Fibroblast of peridontal ligament (primary cell): ENCODE results near the gene SRMS.

Experiments used
- DNase-seq: peaks from one replicate; pipeline ENCODE4 v3.0.0-alpha.2; 2010; ENCODE audit errors: extremely low read depth

Gene SRMS, protein sequence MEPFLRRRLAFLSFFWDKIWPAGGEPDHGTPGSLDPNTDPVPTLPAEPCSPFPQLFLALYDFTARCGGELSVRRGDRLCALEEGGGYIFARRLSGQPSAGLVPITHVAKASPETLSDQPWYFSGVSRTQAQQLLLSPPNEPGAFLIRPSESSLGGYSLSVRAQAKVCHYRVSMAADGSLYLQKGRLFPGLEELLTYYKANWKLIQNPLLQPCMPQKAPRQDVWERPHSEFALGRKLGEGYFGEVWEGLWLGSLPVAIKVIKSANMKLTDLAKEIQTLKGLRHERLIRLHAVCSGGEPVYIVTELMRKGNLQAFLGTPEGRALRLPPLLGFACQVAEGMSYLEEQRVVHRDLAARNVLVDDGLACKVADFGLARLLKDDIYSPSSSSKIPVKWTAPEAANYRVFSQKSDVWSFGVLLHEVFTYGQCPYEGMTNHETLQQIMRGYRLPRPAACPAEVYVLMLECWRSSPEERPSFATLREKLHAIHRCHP

DNA sequence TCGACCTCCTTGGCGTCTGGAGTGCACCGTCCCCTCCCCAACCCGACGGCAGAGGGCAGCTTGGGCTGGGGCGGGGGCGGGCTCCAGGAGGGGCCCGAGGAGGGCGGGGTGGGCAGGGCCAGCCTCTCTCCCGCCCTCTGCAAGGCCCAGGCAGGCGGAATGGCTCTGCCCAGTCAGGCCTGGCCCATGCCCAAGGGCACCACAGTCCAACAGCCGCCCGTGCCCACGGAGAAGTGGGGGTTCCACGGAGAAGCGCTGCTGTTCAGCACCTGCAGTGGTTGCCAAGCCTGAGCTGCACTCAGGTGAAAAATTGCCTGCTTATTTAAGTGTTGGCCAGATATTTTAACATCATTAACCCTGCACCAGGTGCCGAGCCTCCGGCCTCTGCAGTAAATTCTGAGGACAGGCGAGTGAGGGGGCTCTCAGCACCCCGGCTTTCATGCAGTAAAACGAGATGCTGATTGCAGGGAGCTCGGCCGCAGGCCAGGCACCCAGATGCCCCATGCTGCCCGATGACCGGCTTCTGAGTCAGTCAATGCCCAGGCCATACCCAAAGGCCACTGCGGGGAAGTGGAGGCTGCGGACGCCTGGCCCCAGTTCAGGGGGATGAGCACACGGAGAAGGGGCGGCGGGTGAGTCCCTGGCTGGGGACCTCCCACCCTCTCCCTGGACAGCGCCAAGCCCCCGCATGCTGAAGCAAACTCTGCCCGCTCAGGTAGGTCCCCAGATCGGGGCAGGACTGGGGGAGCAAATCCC, at the start of gene SRMS:
Gene SRMS, minus strand, starts transcription at position 25 of the 756 bp plus-strand sequence. CDS start 286 bp downstream, outside the sequence.
- no peak for DNase-seq

DNA sequence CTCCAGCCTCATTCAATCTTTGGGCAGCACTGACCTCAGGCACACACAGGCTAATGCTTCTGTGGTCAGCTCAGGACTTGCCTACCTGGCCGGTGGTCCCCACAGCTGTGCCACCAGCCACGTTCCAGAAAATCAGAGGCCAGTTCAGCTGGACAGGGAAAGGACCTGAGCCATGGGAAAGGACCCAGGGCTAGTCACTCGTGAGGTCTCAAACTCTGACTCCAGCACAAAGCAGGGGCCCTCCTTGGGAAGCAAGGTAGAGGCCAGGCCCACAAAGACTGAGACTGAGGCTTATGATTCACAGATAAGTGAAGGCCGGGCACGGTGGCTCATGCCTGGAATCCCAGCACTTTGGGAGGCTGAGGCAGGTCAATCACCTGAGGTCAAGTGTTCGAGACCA, 48.9 kb upstream of the SRMS start:
- DNase-seq = no peak

DNA sequence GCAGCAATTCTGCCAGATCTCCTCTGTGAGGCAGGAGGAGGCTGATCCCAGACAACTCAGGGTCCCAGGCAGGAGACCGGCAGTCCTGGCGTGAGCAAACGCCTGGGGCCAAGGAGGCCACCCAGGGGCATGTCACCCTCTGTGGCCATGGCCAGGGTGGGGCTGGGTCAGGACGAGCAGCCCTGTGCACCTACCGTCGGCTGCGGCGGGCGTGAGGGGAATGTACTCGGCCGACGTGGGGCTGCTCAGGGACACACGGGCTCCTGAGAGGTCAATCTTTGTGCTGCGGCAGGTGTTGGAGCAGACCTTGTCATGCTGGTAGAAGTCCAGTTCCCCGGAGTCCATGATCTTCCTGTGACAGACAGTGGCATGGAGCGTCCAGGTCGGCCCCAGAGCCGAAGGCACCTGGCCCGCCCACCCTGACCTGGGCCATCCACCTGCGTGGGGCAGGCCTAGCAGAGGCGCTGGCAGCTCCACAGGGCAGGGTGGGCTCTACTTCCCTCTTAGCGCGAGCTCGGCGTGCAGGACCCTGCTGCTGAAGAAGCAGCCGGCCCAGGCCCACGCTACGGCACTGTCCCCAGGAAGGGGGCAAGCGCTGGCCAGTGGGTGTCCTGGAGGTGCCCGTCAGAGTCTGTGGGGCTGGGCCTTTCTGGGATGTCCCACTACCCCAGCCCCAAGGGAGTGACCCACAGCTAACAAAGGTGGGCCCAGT, 48.0 kb upstream of the SRMS start:
- no peak for DNase-seq

DNA sequence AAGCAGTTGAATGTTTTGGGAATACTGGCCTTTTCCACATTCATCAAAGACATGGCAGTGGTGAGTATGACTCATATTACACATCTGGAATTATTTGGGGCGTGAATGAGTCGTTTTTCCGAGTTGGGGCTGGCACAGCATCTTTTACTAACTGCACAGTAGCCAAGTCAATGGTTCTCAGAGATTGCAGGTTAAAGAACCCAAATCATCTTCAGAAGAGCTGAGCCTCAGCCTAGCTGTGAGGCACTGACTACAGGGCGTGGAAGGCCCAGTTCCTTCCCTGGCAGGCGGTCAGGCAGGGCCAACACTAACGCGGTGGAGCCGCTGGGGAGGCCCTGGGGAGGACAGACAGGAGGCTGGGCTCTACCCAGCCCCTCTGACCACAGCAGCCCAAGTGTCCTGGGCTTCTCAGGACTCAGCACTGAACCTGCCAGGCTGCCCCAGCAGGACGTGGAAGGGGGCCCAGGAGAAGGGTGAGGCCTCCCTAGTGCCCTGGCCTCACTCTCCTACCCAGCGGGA, 46.6 kb upstream of the SRMS start:
- DNase-seq = peak; percentile 81

DNA sequence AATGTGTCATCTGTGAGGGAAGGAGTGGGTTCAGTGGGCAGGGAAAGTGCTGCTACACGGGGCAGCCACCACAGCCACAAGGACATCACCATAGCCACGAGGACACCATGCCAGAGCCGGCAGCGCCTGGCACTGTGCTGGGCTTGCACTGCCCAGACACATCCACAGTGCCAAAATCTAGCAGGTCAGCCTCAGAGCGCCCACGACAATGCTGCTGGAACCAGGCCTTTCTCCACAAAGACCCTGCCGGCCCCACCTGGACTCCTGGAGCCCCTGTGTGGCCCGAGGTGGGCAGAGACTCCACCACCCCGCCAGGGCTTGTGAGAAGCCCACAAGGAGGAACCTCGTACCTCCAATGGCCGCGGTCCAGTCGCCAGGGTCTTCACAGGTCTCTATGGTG, 45.1 kb upstream of the SRMS start:
- DNase-seq = no peak

DNA sequence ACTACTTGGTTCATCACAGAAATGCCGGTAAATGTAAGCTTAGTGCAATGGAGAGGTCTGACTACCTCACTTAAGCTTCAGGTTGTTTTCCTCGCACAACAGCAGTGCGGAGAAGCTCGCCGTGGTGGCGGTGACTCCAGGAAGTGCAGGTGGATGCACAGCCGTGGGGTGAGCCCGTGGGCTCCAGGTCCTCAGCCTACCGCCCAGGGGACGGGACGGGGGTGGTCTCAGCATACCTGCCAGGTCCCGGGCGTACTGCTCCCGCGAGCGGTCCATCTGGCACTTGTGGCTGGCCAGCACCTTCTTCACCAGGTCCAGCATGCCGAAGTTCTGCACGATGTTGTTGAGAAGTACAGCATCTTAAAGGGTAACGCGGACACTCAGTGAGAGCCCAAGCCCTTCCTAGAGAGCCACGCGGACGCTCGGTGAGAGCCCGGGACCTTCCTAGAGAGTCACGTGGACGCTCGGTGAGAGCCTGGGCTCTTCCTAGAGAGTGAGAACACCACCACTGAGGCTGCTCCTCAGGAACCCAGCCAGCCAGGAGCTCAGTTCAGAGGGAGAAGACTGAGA, 44.3 kb upstream of the SRMS start:
- no peak for DNase-seq

DNA sequence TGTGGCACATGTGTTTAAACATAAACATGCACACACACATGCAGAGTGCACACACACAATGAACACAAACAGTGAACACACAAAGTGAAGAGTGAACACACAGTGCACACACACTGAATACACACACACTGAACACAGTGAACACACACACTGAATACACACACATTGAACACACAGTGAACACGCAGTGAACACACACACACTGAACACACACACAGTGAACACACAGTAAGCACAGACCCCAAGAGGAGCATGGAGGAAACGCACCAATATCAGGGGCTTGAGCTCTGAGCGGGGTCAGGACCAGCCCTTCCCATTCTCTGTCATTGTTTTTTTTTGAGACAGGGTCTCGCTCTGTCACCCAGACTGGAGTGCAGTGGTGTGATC, 43.6 kb upstream of the SRMS start:
- DNase-seq = no peak

DNA sequence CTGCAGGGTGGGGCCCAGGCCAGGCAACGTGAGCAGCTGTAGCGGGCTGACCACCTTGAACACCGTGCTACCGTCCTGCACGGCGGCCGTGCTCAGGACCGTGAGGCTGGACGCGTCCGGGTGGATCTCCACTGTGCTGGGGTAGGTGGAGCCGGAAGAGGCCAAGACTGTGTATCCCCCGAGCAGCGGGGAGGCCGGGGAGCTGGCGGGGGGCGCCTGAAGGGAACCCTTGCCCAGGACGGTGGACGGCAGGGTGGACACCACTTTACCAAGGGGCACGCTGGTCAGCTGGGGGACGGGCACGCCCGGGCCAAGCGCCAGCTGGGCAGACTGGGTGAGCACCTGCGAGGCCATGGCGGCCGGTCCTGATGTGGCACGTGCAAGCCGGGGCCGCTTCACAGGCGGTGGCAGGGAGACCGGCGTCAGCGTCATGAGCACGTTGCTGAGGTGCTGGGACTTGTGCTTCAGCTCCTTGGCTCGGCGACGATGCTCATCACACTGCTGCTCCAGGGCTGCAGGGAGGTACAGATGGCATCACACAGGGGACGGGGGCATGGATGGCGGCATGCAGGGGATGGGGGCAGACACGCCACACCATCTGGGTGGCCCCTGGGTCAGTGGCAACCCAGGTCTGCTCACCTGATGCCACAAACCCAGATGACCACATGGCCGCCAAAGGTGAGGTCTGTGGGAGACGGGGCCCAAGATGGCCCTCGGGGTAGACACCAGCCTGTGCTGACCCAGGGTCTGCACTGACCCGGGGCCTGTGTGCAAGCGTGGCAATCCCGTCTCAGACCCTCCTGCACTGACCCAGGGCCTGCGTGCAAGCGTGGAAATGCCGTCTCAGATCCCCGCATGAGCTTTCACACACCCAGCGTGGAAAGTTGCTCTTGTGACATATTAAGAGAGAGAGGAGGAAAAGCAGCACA, 42.9 kb upstream of the SRMS start:
- no peak for DNase-seq

DNA sequence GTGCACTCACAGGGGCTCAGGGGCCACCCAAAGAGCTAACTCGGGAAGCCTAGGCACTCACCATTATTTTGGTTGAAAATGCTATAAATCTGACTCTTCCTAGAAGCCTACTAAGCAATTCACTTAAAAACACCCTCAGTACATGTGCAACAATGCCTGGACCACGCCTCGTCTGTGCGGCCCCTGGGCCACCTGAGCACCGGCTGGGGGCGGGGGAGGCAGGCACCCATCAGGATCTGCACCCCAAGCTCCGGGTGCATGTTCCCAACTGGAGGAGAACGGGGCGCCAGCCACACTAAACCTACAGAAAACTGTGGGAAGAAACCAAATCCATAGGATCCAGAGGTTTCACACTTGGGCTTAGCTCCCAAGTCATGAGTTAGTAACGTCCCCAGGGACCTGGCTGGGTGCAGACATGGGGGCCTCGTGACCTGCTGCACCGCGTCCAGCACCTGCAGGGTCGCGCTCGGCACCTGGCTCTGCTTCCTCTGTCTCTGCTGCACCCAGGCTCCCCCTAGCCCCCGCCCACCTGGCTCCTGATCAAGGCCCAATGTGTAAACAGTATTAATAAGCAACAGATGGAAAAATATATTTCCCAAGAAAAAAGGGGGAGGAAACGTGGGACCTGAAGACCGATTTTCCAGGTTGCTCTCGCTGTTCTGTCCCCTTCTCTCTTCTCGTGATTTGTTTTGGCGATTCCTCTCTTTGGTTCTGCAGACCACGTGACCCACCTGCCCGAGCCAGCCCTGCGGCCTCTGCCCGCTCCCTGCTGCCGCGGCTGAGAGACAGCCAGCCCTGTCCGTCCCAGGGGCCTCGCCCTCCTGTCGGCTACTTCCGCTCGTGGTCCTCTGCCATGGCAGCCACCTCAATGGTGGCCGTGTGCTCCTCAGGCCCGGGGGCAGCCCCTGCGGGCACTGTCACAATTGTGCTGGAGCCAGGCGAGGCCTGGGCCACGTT, 42.0 kb upstream of the SRMS start:
- DNase-seq = no peak

DNA sequence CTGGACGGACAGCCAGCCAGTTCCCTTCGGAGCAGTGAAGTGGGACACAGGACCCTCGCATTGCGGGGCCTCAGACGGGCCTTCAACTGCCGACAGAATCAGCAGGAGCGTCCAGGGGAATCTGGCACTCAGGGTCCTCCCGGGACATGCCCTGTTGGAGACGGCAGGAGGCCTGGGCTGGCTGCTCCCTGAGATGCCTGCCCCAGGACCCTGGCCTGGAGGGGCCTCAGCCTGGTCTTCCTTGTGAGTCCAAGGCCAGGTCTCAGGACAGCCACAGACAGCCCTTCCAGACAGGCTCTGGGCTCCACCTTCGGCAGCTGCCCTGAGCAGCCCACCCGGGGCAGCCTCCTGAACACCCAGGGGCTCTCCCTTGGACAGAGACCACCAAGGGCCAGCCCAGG, 41.1 kb upstream of the SRMS start:
- no peak for DNase-seq

DNA sequence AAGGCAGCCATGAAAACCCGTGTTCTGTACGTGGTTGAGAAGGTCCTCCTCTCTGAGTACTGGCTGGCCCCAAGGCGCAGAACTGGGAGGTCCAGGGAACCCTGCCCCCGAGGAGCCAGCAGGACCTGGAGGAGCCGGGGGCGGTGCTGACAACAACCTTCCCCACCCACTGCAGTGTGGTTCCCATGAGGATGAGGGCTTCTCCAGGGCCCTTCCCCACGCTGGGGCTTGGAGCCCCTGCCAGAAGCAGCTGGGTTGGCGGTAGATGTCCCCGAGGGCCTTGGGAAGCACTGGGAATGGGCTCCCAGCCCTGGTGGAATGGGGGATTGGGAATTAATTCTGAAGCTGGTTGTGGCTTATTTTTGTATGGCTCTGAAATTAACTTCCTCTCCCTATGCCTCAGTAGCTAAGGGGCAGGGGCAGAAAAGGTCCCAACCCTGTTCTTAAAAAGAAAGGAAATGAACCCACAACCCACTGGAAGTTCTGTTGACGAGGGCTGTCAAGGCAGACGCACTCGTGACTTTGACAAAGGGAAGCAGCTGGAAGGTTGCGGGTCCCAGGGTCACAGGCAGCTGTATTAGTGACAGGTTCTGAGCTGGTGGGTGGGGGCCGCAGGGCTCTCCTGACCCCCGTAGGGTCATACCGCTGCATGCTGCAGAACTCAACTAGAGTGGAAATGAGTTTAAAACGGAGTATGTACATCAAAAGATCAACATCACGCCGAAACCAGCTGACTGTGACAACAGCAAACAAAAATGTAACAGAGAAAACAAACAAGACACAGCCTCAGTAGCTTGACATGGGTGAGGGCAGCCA, 40.4 kb upstream of the SRMS start:
- no peak for DNase-seq

DNA sequence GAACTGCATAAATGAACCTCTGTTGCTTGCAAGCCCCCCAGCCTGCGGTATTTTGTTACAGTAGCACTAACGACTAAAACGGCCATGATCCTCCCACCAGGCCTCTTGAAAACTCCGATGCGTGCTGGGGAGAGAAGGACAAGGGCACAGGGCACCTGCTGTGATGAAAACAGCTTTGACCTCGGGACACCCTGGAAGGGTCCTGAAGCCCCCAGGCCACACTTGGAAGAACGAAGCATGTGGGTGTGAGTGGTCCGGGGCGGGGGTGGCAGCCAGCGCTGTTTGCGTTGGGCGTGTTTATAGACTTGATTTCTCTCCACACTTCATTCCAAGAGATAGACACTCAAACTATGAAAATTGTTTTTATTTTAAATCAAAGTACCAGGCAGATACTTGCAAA, 39.7 kb upstream of the SRMS start:
- no peak for DNase-seq

DNA sequence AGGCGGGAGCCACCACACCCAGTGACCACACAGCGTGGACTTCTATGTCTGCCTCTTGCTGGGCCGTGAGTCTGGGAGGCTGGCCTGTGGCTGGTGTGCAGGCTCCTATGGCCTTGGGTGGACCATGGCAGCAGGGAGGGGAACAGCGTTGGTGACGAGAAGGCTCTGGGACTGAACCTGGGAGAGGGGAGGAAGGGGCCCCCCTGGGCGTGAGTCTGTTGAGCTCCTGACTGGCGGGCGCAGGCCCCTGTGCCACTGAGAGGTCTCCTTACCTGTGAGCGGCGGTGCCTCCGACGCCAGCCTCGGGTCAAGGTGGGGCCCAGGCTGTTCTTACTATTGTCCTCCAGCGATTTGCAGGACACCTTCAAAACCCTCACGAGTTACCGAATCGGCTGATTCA, 39.2 kb upstream of the SRMS start:
- DNase-seq = no peak

DNA sequence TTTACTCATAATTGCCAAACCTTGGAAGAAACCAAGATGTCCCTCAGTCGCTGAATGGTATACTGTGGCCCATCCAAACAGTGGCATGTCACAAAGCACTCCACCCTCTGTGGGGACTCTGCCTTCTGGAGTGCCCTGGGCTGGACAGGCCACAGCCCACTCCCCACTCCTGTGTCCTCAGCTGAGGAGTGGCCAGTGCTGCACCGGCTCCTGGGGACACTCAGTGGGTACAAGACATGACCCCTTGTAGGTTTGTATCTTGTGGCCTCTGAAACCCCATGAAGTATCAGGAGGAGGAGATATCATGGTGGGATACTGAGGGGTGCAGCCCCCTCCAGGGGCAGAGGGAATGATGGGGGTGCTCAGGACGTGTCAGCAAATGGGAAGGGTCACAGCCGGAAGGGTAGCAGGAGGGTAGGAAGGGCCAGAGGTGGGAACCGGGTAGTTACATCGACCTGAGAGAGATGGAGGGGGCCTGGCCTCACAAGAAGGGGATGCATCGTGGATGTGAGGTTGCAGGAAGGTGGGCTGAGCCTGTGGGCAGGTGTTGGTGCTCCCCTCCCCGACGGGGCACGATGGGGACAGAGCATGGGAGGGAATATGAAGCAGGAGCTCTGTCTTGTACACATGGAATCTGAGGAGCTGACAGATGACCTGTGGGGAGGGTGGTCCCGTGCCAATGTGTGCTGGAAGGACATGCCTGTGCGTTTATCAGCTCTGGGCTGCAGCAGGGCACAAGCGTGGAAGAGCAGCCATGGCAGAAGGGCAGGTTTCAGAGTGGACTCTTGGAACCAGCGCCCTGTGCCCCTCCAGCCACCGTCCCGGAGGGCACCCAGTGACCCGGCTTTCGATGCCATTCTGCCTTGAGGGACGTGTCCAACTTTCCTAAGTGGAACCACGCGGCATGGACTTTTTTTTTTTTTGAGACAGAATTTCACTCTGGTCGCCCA, 38.3 kb upstream of the SRMS start:
- no peak for DNase-seq

DNA sequence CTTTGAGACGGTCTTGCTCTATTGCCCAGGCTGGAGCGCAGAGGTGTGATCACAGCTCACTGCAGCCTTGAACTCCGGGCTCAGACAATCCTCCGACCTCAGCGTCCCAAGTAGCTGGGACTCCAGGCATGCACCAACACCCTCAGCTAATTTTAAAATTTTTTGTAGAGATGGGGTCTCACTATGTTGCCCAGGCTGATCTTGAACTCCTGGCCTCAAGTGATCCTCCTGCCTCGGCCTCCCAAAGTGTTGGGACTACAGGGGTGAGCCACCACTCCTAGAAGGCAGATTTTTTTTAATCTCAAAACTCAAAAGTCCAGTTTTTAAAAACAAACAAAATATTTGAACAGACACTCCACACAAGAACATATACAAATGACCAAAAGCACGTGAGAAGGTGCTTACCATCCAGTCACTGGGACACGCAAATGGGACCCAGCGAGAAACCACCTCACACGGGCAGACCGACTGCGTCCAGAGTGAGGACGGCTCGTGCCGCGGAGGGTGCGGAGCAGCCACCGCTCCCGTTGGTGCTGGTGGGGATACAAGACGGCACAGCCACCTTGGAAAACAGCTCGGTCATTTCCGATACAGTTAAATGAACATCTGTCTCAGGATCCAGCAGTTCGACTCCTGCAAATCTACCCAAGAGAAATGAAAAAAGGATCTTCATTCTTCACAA, 35.0 kb upstream of the SRMS start:
- no peak for DNase-seq

DNA sequence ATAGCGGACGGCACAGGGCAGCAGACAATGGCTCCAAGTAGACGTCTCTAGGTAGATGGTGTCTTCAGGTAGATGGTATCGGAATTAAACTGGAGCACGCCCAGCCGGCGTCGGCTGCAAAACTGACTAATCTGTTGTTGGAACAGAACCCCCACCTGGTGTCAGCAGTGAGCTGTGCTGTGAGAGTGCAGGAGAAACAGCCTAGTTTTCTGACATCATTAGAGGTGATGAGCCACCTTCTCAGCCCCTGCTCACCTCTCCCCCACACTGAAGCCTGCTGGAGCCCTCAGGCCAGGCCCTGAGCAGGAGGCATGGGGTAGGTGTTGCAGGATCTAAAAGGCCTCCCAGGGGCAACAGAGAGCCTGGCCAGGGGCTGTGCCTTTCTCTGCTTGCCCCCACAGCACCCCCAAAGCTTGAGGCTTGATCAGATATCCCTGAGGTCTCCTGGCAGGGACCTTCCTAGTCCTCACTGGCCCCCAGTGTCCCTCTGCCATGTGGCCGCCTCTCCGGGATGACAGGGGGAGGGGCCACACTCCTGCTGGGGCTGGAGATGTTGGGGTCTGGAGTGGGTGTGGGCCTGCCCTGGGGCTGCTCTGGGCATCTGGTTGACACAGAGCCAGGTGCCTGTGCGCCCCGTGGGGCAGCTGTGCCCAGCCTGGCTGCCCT, 33.4 kb upstream of the SRMS start:
- peak; percentile 38 for DNase-seq
